NT2/D1 (cell line): Measurements from ENCODE around the gene GREB1.

Source experiments
- YY1 ChIP-seq: IDR thresholded peaks from 2 replicates; pipeline ENCODE4 v1.6.1; 2011; ENCODE audit not compliant: insufficient read length, insufficient read depth
- ZNF274 ChIP-seq: IDR thresholded peaks from 2 replicates; pipeline ENCODE4 v1.6.1; 2011; ENCODE audit warnings: mild to moderate bottlenecking, low read depth, low read length

DNA sequence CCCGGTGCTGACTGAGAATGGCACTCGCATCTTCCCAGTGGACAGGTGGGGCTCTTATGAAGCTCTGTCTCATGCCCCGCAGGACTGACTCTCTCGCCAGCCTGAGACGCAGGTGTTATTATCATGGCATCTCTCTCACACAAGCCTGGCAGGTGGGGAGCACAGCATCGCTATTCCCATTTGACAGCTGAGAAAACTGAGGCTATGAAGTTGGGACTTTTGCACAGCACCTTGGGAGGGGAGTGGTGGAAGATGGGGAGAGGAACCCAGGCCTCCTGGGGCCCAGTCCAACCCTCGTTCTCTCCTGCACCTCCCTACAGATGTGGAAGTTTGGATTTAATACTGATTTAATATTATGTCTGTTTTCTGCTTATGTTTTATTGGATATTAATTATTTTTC lies 145.2 kb downstream of the GREB1 start:
- TF ChIP-seq ZNF274, result no peak
- TF ChIP-seq YY1, result no peak
